GM19455 (cell line): ENCODE data around the gene OR4C6.
A peak's percentile ranks its signal among the peaks of the same experiment; 100 is the strongest.

Experiments used
- ATAC-seq: cut with Tn5 transposase; IDR thresholded peaks from one replicate; pipeline ENCODE4 v1.9.1; 2021; ENCODE audit not compliant: unreplicated experiment

OR4C6 gene

GRCh38 chr11:55661901-55662300 lies at the start of gene OR4C6:
TSS of gene OR4C6 (plus strand) at chr11:55662201. CDS start at chr11:55665167, 2,966 bp downstream.
- ATAC-seq = no peak

- no peak for ATAC-seq
Measured at GRCh38 chr11:55624531-55624930, 37.5 kb upstream of the OR4C6 start.

- no peak for ATAC-seq
Measured at GRCh38 chr11:55634813-55635212, 27.2 kb upstream of the OR4C6 start, which contains the start of gene OR4P4. TSS of gene OR4P4 (plus strand) at chr11:55635113.

GRCh38 chr11:55648027-55648426 lies 14.0 kb upstream of the OR4C6 start, which contains the start of gene OR4S2:
TSS of gene OR4S2 (plus strand) at chr11:55648327. CDS start at chr11:55650904, 2,577 bp downstream.
- ATAC-seq = no peak

- no peak for ATAC-seq
Measured at GRCh38 chr11:55652560-55652959, 9.4 kb upstream of the OR4C6 start.

- no peak for ATAC-seq
Measured at GRCh38 chr11:55655096-55655495, 6.9 kb upstream of the OR4C6 start.

GRCh38 chr11:55658031-55658573 lies 3.9 kb upstream of the OR4C6 start:
- peak; percentile 94 for ATAC-seq

GRCh38 chr11:55658608-55659007 lies 3.4 kb upstream of the OR4C6 start:
- peak; percentile 33 for ATAC-seq

DNA sequence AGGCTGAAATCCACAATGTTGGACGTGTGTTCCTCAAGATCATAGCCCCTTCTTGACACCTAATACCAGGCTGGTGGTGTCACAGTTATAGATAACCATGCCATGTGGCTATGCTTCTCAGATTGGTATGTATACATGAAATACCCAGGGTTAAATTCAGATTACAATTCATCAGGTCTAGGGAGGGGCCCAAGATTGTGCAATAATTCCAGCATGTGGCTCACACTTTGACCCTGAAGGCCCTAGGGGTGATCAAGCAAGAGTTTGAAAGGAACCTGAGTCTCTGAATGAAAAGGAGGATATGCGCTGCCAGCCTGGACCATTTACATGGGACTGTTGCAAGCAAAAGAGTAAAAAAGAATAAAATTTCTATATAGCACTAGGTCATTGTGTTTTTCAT lies 7.4 kb downstream of the OR4C6 start:
- ATAC-seq = no peak

GRCh38 chr11:55673860-55674259 lies 11.9 kb downstream of the OR4C6 start:
- ATAC-seq = no peak

GRCh38 chr11:55697817-55698216 lies 35.8 kb downstream of the OR4C6 start:
- no peak for ATAC-seq

GRCh38 chr11:55701429-55701828 lies 39.4 kb downstream of the OR4C6 start:
- no peak for ATAC-seq

DNA sequence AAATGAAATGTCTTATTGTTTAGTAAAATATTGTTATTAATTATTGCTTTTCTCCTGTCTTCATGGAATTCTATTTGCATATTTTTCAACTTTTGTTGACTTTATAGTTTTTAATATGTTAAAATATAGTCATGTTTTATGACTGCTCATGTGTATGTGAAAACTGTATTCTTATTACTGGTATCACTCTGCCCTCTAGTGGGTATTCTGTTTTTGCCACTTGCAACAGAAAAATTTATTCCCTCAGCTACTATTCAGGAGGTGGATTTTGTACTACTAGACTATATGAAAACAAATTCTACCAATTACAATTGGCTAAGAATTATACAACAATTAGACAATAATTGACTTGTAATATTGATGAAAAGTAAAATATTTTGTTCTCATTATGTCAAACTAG lies 45.0 kb downstream of the OR4C6 start:
- no peak for ATAC-seq

- ATAC-seq = no peak
Measured at GRCh38 chr11:55714982-55715888, 53.2 kb downstream of the OR4C6 start.
